ENCODE measurements around the gene ETNK1.
A peak's percentile ranks its signal among the peaks of the same experiment; 100 is the strongest.

DNA sequence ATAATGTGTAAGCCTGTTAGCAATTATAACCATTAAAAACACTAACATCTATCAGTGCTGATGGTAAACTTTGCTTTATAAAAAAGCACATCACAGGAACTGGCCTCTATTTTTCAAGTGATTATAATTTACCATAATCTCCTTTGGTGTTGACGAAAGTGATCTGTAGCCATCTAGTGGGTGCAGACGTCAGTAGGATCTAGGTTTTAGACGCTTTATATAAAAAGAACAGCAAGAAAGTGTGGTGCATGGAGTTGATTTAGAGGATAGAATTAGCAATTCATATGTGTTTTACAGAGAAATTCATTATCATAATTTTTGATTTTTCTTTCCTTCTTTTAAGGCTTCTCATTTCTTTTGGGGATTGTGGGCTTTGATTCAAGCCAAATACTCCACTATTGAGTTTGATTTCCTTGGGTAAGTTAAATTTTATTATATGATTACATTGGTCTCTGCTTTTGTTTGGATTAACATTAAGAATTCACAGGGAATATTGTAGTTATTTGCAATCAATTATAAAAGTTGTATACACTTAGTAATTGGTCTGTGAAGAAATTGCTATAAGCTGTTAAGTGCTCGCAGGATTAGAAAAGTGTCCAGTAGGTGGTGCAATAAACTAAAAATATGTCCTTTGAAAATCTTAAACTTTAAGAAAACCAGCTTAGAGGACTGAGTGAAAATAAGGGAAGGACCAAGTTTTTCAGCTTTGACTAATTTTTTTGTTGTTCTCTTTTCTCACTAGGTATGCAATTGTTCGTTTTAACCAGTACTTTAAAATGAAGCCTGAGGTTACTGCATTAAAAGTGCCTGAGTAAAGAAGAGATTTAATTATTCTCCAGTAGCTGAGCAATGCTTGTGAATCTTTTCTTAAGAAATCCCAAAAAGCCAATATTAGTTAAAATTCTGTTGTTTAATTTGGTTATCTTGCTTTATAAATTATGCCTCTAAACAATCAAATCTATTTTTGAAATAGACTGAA, 59.5 kb downstream of the ETNK1 start:
- TF ChIP-seq, protein P1, sequence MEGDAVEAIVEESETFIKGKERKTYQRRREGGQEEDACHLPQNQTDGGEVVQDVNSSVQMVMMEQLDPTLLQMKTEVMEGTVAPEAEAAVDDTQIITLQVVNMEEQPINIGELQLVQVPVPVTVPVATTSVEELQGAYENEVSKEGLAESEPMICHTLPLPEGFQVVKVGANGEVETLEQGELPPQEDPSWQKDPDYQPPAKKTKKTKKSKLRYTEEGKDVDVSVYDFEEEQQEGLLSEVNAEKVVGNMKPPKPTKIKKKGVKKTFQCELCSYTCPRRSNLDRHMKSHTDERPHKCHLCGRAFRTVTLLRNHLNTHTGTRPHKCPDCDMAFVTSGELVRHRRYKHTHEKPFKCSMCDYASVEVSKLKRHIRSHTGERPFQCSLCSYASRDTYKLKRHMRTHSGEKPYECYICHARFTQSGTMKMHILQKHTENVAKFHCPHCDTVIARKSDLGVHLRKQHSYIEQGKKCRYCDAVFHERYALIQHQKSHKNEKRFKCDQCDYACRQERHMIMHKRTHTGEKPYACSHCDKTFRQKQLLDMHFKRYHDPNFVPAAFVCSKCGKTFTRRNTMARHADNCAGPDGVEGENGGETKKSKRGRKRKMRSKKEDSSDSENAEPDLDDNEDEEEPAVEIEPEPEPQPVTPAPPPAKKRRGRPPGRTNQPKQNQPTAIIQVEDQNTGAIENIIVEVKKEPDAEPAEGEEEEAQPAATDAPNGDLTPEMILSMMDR (IDR thresholded peaks at IDR 0.05; ENCODE audit: poor library complexity): peak; percentile 71
- TF ChIP-seq EZH2 (IDR thresholded peaks at IDR 0.05; ENCODE audit: borderline replicate concordance): no peak
